Stimulated activated CD4-positive, alpha-beta T cell treated with anti-CD3 and anti-CD28 coated beads, TNF-alpha, amount 100 ng/mL, for 1 hour (primary cell): ENCODE measurements around the gene PWWP3B.
"Not testable (repeated sequence)": the region's sequence is repeated elsewhere in the genome, so short reads cannot be mapped to it uniquely, and the experiment has no call there.

Experiments
- DNase-seq, 3 donors: peaks; one replicate each; pipeline ENCODE4 v3.0.0-alpha.2; 2020; ENCODE audit warnings: low read depth in 3 of 3, low spot score in 1 of 3

The PWWP3B gene

DNA sequence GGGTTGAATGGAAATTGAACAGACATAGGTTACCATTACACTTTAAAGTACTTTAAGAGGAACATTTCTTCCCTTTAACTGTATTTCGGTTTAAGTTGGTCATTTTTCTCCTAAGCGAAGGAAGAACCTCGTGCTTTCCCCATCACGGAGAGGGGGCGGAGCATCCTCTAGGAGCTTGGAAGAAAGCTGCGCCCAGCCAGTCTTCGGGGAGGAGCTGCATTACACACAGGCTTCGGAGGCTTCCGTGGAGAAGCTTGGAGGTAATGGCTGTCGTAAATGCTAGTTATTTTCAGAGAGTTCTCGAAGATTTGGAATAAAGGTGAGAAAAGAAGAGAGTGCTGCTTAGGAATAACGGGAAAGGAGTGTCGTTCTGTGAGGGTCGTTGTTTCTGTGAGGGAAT is at the start of gene PWWP3B:
PWWP3B (plus strand) TSS at position 199 of the 400 bp plus-strand sequence. CDS start 37,128 bp downstream, outside the sequence.
- DNase-seq: no peak

DNA sequence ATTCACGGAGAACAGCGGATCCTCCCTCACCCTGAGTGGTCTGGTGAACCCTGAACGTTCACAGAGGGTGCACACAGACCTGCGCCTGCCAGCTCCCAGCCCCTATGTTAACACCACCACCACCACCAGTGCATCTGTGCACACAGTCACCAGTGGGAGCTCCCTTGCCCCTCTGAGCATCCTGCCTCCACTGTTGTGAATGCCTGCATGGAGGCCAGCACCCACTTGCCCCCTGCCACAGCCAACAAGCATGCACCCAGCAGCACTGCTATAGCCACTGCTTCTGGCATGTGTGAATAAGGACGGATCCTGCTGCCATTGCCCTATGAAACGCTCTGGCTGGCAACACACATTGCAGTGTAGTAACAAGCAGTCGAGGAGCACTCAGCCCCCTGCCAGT is 29.1 kb upstream of the PWWP3B start:
- no peak for DNase-seq

DNA sequence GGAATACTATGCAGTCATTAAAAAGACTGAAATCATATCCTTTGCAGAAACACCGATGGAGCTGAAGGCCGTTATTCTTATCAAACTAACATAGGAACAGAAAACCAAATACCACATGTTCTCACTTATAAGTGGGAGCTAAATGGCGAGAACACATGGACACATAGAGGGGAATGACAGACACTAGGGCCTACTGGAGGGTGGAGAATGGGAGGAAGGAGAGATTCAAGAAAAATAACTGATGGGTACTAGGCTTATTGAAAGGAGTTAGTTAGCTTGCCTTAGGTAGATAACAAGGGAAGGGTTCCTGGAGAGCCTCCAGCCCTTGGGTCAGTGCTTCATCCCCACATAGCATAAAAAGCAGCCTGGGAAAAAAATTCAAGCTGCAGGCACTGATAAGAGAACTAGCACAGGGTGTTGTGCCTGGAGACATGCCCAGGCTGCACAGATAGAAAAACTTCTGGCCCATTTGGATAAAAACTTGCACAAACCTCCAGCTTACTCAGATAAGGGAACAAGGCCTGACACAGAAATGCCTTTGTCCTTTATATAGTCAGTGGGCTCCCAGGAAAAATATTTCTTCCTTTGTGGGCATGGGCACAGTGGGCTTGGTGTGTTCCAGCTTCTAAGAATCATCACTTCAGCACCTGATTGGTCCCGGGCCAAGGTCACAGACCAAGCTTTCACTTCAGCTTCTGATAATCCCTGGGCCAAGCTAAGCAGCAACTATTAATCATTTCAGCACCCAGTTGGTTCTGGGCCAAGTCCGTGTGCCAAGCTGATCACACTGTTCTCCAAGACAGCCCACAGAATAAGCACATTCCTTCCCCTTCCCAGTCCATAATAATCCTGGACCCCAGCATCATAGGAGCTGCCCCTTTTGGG is 23.1 kb upstream of the PWWP3B start:
- no peak for DNase-seq

DNA sequence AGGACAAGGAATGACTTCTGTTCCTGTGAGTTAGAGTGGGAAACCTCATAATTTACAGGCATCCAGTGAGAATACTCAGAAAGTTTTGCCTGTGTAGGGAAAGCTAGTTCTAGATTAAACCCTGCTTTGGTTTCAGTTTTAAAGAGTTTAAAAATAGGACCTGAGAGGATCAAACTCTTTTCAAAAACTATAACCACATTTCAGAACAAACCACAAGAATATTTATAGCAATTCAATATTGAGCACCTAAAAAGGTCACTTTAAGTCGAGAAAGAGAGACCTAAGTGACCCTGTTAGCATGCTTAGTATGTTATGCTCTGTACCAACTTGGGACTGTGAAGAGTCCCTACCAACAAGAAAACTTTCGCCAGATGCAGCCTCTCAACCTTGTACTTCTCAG is 17.4 kb upstream of the PWWP3B start:
- DNase-seq: no peak

DNA sequence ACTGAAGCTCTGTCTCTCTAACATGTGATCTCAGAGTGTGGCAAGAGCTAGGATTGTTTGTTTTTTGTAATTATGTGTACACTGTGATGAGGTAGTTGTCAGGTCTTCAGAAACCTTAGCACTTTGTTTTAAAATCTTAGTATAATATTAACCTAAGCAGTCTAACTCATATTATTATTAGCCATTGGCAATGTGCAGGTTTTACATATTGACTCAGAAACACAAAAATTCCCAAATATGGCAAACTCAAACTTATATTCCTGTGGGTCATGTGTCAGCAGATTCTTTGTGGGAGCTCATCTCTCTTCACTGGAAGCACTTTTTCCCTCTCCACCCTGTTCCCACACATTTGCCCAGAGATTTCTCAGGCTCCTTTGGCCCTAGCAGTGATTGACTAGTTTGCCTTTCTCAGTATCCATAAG is 8.2 kb upstream of the PWWP3B start:
- DNase-seq: no peak

DNA sequence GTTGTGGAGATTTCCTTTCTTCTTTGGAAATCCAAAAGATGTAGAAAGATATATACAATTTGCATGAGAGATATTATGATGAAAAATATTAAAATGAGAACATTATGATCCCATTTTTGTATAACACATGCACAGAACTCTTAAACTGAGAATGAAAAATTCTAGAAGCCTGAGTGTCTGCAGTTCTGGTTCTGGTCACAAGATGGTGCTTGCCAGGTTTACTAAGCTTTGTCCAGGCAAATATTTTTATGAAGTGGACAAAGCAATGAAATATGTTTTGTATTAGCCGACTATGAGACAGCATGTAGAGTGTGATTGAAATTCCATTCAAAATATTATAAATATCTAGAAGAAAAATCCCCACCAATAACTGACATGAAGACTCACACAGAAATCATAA is 2.2 kb downstream of the PWWP3B start:
- no peak for DNase-seq

DNA sequence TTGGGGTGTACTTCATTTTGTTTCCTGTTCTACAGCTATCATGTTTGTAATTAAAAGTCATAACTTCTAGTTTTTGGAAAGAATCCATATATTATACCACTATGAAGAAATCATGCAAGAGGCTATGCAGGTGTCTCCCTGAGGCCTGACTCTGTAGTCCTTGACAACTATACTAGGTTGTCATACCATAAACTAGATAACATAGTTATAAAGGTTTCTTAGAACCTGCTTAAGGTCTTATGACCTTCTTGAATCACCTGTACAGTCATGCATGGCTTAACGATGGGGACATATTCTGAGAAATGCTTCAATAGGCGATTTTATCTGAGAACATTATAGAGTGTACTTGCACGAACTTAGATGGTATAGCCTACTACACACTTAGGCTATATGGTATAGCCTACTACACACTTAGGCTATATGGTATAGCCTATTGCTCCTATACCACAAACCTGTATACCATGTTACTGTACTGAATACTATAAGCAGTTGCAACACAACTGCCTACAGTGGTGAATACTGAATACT is 3.3 kb downstream of the PWWP3B start:
- no peak for DNase-seq

DNA sequence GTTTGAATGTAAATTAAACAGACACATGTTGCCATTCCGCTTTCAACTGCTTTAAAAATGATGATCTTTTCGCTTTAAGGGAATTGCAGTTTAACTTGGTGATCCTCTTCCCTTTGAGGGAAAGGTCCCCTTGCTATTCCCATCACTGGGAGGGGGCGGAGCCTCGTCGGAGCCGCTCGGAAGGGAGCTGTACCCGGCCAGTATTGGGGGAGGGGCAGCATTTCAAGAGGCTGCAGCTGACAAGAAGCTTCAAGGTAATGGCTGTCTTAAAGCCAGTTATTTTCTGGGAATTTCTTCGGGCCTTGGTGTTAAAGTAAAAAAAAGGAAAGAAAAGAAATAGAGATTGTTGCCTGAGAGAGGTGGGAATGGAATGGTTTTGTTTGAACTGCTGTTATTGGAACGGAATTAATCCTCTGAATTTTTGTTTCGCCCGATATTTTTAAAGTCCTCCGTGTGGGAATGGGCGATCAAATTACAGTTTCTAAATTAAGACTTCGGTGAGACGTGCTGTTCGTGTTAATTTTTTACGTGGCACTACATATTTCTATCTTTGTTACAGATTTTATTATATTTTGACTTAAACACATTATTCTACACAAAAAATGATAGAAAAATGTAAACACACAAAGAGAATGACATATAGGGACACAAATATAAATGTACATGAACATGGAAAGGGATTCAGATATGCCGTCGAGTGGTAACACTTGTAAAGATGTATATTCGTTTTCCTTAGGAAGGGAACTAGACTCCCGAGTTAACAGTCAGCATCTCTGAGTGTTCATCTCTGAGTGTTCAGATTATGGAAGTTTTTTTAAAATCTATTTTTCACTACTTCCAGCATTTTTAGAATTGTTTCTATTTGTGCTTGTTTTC is 9.2 kb downstream of the PWWP3B start:
- DNase-seq: no peak

DNA sequence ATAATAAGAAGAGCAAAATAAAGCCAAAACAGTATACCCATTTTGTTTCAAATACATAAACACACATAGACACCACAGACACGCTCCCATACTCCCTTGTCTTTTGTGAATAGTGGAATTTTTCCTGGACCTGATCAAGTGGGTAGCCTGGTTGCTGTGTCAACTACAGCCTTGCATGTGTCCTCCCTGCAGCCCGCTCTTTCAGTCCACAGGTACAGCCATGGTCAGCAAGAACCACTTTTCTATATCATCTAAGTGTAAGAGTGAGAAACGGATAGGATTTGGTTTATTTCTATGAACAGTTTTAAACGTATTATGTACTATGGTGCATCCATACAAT is 9.8 kb downstream of the PWWP3B start:
- DNase-seq: no peak

DNA sequence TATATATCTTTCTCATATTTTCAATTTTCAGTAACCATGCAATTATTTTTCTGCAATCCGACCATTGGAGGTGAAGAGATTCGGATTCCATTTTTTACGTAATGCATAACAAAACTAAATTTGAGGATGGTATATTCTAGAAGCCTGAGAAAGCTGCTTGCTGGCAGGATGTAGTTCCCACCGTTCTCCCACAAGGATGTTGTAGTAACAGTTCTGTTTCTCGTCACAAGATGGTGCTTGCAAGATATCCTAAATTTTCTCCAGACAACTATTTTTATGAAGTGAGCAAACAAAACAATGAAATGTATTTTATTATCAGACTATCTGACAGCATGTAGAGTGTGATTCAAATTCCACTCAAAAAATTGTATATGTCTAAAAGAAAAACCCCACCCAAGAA is 10.7 kb downstream of the PWWP3B start:
- DNase-seq: no peak

DNA sequence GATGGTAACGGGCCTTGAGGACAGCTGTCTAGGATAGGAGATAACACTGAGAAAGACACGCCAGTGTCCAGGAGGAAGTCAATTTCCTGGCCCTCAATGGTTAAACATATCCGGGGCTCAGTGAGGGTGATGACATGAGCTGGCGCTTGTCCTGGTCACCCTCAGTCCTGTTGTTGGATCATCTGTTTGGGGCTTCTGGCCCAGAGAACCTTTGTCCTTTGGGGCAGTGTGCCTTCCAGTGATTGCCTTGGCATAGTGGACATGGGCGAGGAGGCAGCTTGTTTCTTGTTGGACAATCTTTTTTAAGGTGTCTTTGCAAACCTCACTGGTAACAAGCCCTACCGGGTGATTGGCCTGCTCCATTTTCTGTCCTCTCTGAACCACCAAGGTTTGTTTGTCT is 15.6 kb downstream of the PWWP3B start:
- not testable (repeated sequence) for DNase-seq

DNA sequence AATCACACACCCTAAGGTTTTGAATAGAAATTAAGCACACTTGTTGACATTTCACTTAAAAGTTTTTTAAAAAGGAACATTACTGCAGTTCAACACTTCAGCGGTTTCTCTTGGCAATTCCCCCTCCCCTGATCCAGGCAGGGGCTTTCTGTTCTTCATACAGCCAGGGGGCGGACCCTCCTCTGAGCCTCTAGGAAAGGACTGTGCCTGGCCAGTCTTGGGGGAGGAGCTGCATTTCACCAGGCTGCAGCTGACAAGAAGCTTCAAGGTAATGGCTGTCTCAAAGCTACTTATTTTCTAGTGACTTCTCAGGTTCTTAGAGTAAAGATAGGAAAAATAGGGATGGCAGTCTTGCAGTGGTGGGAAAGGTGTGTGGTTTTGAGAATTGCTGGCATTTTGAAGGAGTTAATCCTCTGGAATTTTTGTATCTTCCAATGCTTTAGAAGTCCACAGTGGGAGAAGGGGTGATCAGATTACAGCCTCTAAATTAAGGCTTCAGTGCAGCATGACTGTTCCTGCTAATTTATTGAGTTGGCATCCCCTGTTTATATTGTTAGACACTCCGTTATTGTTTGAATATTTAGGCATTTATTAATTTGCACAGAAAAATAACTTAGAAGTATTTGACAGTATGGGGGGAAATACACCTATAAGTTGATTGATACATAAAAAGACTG is 33.5 kb downstream of the PWWP3B start:
- DNase-seq: no peak

DNA sequence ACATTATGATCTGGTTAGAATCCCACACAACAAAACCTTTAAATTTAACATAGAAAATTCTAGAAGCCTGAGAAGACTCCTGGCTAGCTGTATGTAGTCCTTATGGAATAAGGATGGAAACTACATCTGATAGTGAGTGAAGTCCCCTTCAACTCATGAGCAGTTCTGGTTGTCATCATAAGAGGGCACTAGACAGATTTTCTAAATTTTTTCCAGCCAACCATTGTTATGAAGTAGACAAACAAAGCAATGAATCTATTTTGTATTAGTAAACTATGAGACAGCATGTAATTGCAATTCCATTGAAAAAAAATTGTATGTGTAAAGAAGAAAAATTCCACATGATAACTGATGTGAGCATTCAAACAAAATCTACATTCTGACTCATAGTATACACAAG is 35.2 kb downstream of the PWWP3B start:
- DNase-seq: no peak

DNA sequence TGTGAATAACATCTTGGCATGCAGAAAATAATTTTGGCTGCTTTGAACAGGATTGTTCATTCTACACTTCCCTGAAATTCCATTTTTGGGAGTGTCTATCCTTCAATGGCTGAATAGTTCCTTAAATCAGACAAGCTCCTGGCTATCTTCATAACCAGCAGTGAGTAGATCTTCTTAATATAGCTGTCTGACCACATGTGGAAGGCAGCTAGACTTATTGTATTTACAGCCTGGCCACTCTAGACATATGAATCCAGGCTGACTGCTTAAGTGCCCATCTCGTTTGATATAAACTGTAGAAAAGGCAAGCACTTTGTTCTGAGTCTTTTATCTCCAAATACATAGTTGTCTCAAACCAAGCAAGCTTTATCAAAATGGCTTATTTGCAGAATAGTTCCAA is 40.0 kb downstream of the PWWP3B start:
- no peak for DNase-seq
